ENCODE measurements around the gene DISC1.
"Not testable (repeated sequence)": the region's sequence is repeated elsewhere in the genome, so short reads cannot be mapped to it uniquely, and the experiment has no call there.

- TF ChIP-seq CTCF (conservative IDR thresholded peaks at IDR 0.05); ZFX (IDR thresholded peaks at IDR 0.05): not testable (repeated sequence)
Measured at GRCh38 chr1:231636922-231637321, 10.3 kb downstream of the DISC1 start.
